Vagina (tissue), 2 donors: ENCODE data around the gene DKK3.

Experiments used
- POLR2A ChIP-seq, 2 donors: fragments of 450-650 bp; IDR thresholded peaks; one replicate each; pipeline ENCODE4 v1.6.1; 2017; ENCODE audit warnings: antibody characterized with exemption in 2 of 2, mild to moderate bottlenecking in 2 of 2, moderate library complexity in 2 of 2
- POLR2AphosphoS5 ChIP-seq, 2 donors: sonication (generic); formaldehyde crosslinking; IDR thresholded peaks; one replicate each; pipeline ENCODE4 v1.9.0; 2017; ENCODE audit warnings: antibody characterized with exemption in 2 of 2, mild to moderate bottlenecking in 2 of 2, low read depth in 1 of 2; ENCODE audit not compliant: insufficient read depth in 1 of 2
- TF ChIP-seq, protein P1 (sequence below), 3 experiments: fragments of 450-650 bp in 2 of 3; fragments of 200-600 bp in 1 of 3; sonication (generic) in 1 of 3; IDR thresholded peaks; one replicate each; pipeline ENCODE4 v1.5.1; 2017 to 2019; ENCODE audit warnings: antibody characterized with exemption in 3 of 3, mild to moderate bottlenecking in 2 of 3, moderate library complexity in 2 of 3

DNA sequence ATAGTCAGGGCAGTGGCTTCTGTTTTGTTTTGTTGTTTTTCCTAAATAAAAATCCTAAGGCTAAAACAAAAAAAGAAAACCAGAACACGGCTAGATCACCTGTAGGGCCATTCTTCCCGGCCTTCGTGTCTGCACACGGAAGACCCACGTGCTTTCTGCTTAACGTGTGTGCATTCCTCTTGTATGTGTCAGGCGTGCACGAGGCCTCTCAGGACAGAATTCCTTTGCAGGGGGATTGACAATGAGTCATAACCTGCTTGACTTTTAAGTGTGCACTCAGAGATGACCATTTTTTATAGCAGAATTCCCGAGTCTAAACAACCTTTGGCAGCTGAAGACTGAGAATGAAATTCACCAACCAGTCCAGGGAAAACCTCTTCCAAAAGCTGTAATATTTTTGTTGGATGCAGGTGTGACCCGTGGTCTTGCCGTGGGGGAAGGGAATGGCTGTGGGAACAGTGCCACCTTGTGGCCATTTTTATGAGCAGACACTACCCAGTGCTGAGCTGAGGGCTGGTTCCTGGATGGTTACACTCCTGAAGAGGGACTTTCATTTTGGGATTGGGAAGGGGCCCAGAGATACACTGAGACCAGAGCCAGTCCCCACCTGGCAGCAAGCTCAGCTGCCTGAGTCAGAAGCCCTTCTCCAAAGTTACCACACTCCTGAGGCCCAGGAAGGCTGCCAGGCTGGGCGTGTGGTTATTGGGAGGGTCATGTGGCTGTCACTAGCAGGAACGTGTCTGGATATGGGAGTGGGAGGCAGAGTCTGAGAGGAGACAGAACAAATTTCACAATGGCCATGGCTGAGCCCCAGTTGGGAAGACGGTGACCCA, 35.7 kb upstream of the DKK3 start:
- TF ChIP-seq, protein P1, sequence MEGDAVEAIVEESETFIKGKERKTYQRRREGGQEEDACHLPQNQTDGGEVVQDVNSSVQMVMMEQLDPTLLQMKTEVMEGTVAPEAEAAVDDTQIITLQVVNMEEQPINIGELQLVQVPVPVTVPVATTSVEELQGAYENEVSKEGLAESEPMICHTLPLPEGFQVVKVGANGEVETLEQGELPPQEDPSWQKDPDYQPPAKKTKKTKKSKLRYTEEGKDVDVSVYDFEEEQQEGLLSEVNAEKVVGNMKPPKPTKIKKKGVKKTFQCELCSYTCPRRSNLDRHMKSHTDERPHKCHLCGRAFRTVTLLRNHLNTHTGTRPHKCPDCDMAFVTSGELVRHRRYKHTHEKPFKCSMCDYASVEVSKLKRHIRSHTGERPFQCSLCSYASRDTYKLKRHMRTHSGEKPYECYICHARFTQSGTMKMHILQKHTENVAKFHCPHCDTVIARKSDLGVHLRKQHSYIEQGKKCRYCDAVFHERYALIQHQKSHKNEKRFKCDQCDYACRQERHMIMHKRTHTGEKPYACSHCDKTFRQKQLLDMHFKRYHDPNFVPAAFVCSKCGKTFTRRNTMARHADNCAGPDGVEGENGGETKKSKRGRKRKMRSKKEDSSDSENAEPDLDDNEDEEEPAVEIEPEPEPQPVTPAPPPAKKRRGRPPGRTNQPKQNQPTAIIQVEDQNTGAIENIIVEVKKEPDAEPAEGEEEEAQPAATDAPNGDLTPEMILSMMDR (IDR thresholded peaks at IDR 0.05), result peak; percentile 84 to 97 (median 85)
- TF ChIP-seq POLR2AphosphoS5 (IDR thresholded peaks at IDR 0.05; ENCODE audit: insufficient read depth in 1 of 2, low read depth in 1 of 2) (peak; percentile 82 to 85), POLR2A (IDR thresholded peaks at IDR 0.05) (no peak)
